Measurements from ENCODE around the gene SYT2. TPM values are rescaled to one million over a fixed set of nuclear protein-coding genes. Genes with fewer than 3 reads are reported as not detected.
"Not testable (repeated sequence)": the region's sequence is repeated elsewhere in the genome, so short reads cannot be mapped to it uniquely, and the experiment has no call there.

The SYT2 gene
- polyA plus RNA-seq, 2 donors = 0.01 to 0.04 TPM

DNA sequence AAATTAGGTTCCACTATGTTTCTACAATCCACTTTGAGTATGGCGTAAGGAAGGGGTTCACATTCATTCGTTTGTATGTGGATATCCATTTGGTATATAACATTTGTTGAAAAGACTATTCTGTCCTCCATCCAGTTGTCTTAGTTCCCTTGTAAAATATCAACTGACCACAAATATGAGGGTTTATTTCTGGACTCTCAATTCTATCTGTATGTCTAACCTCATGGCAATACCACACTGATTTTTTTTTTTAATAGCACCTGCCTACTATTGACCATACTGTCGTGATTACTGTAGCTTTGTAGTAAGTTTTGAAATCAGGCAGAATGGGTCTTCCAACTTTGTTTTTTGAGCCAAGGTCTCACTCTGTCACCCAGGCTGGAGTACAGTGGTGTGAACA lies 98.2 kb downstream of the SYT2 start:
- WGBS, 2 donors = 93 to 96% methylated on average over 3 of the region's 3 CpGs
- H3K27ac ChIP-seq (ENCODE audit: low read depth in 2 of 2, low read length in 1 of 2); H3K4me3 ChIP-seq (ENCODE audit: low read depth in 1 of 2, low read length in 2 of 2); H3K36me3 ChIP-seq (ENCODE audit: control insufficient read depth in 2 of 2, insufficient read depth in 2 of 2, low read length in 1 of 2); H3K27me3 ChIP-seq (ENCODE audit: control insufficient read depth in 1 of 2, insufficient read depth in 2 of 2, low read length in 2 of 2); H3K9me3 ChIP-seq (ENCODE audit: control insufficient read depth in 2 of 2, insufficient read depth in 1 of 2, low read depth in 1 of 2, low read length in 1 of 2); H3K4me1 ChIP-seq (ENCODE audit: control insufficient read depth in 2 of 2, insufficient read depth in 2 of 2, low read length in 1 of 2): not testable (repeated sequence)

GRCh38 chr1:202605515-202605914 lies 104.7 kb downstream of the SYT2 start:
- H3K36me3 ChIP-seq (ENCODE audit: control insufficient read depth in 2 of 2, insufficient read depth in 2 of 2, low read length in 1 of 2) = no peaks in the 10 kb centered on the region
- H3K27ac ChIP-seq (ENCODE audit: low read depth in 2 of 2, low read length in 1 of 2) = no peak overlapping the region
- H3K4me3 ChIP-seq (ENCODE audit: low read depth in 1 of 2, low read length in 2 of 2) = no peak overlapping the region
- no peaks in the 10 kb centered on the region for H3K9me3 ChIP-seq (ENCODE audit: control insufficient read depth in 2 of 2, insufficient read depth in 1 of 2, low read depth in 1 of 2, low read length in 1 of 2)
- H3K4me1 ChIP-seq (ENCODE audit: control insufficient read depth in 2 of 2, insufficient read depth in 2 of 2, low read length in 1 of 2) = no peaks in the 10 kb centered on the region
- WGBS, 2 donors = 83 to 84% methylated on average over 5 of the region's 5 CpGs
- H3K27me3 ChIP-seq (ENCODE audit: control insufficient read depth in 1 of 2, insufficient read depth in 2 of 2, low read length in 2 of 2) = no peaks in the 10 kb centered on the region

- Histone ChIP-seq H3K9me3 (ENCODE audit: control insufficient read depth in 2 of 2, insufficient read depth in 1 of 2, low read depth in 1 of 2, low read length in 1 of 2) (no peaks in the 10 kb centered on the region), H3K27me3 (ENCODE audit: control insufficient read depth in 1 of 2, insufficient read depth in 2 of 2, low read length in 2 of 2) (no peaks in the 10 kb centered on the region), H3K36me3 (ENCODE audit: control insufficient read depth in 2 of 2, insufficient read depth in 2 of 2, low read length in 1 of 2) (no peaks in the 10 kb centered on the region), H3K27ac (ENCODE audit: low read depth in 2 of 2, low read length in 1 of 2) (no peak overlapping the region), H3K4me1 (ENCODE audit: control insufficient read depth in 2 of 2, insufficient read depth in 2 of 2, low read length in 1 of 2) (no peaks in the 10 kb centered on the region), H3K4me3 (ENCODE audit: low read depth in 1 of 2, low read length in 2 of 2) (no peak overlapping the region)
- WGBS, 2 donors = 84 to 91% methylated on average over 2 of the region's 2 CpGs
Observed at GRCh38 chr1:202603435-202603834, 106.8 kb downstream of the SYT2 start.

- Histone ChIP-seq H3K4me3 (ENCODE audit: low read depth in 1 of 2, low read length in 2 of 2) (no peak overlapping the region), H3K27ac (ENCODE audit: low read depth in 2 of 2, low read length in 1 of 2) (no peak overlapping the region), H3K36me3 (ENCODE audit: control insufficient read depth in 2 of 2, insufficient read depth in 2 of 2, low read length in 1 of 2) (no peaks in the 10 kb centered on the region), H3K4me1 (ENCODE audit: control insufficient read depth in 2 of 2, insufficient read depth in 2 of 2, low read length in 1 of 2) (no peaks in the 10 kb centered on the region), H3K9me3 (ENCODE audit: control insufficient read depth in 2 of 2, insufficient read depth in 1 of 2, low read depth in 1 of 2, low read length in 1 of 2) (no peaks in the 10 kb centered on the region), H3K27me3 (ENCODE audit: control insufficient read depth in 1 of 2, insufficient read depth in 2 of 2, low read length in 2 of 2) (no peaks in the 10 kb centered on the region)
- WGBS, 2 donors = 77 to 83% methylated on average over 10 of the region's 10 CpGs
Observed at GRCh38 chr1:202600432-202601041, 109.7 kb downstream of the SYT2 start.

DNA sequence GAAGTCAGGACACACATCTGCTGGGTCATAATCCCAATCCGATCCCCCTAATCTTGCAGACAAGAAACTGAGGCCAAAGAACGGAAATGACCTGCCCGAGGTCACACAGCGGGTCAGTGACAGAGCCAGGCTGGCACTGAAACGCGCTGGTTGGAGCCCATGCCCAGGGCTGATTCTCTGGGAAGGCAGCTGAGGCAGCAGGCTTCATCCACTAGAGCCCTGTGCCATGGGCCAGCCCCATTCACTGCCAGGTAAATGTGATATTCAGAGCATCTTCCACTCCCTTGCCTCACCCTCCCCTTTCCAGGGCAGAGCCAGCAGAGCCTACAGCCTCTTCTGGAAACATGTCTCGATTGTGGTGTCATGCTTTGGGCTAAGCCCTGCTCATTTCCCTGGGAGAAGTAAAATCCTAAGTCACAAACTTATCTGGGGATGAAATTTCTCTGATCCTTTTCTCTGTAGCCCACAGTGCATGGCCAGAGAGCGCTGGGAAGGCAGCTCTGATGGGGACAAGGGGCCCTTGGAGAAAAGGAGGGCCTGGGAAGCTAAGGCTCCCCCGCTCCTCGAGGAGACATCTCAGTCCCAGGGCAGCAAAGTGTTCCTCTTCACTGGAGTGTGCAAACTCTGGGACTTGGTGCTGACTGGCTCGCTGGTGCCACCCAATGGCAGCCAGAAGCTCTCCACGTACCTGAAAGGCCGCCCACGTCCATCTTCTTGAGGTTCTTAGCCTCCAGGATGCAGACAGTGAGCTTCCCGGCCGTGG lies 110.4 kb downstream of the SYT2 start:
- Histone ChIP-seq H3K36me3 (ENCODE audit: control insufficient read depth in 2 of 2, insufficient read depth in 2 of 2, low read length in 1 of 2) (no peaks in the 10 kb centered on the region), H3K4me1 (ENCODE audit: control insufficient read depth in 2 of 2, insufficient read depth in 2 of 2, low read length in 1 of 2) (peaks cover 0 to under 1% of the 10 kb centered on the region in 2 donors), H3K27ac (ENCODE audit: low read depth in 2 of 2, low read length in 1 of 2) (peak overlapping the region in 1 of 2 donors; percentile 47), H3K4me3 (ENCODE audit: low read depth in 1 of 2, low read length in 2 of 2) (no peak overlapping the region), H3K9me3 (ENCODE audit: control insufficient read depth in 2 of 2, insufficient read depth in 1 of 2, low read depth in 1 of 2, low read length in 1 of 2) (no peaks in the 10 kb centered on the region), H3K27me3 (ENCODE audit: control insufficient read depth in 1 of 2, insufficient read depth in 2 of 2, low read length in 2 of 2) (no peaks in the 10 kb centered on the region)
- 43 to 49% methylated on average over 16 of the region's 16 CpGs for WGBS, 2 donors

DNA sequence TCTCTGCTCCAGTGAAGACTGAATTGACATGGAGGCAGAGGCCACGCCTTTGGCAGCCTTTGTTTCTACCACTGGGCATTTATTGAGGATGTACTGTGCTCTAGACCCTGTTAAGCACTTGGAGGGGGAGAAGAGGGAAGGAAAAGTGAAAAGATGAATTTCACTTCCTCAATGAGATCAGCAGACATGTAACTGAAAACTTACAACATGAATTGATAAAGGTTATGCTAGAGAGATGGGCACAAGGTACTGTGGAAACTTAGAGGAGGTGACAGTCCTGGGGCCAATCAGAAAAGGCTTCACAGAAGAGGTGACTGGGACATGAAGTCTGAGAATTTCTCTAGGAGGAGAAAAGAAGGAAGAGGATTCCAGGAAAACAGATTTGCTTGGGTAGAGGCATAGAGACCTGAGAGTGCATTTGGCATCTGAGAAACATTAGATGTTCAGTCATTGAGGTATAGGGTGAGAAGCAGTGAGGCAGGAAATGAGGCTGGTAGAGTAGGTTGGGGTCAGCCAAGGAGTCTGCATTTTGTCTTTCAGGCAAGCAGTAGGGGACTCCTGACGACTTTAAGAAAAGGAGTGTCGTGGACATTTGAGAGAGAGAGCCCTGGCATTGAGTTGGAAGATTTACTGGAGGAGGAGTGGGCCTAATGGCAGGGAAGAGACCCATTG lies 113.0 kb downstream of the SYT2 start:
- Histone ChIP-seq H3K4me1 (ENCODE audit: control insufficient read depth in 2 of 2, insufficient read depth in 2 of 2, low read length in 1 of 2) (peaks cover 2 to 7% of the 10 kb centered on the region in 2 donors), H3K27ac (ENCODE audit: low read depth in 2 of 2, low read length in 1 of 2) (no peak overlapping the region), H3K27me3 (ENCODE audit: control insufficient read depth in 1 of 2, insufficient read depth in 2 of 2, low read length in 2 of 2) (no peaks in the 10 kb centered on the region), H3K36me3 (ENCODE audit: control insufficient read depth in 2 of 2, insufficient read depth in 2 of 2, low read length in 1 of 2) (no peaks in the 10 kb centered on the region), H3K4me3 (ENCODE audit: low read depth in 1 of 2, low read length in 2 of 2) (no peak overlapping the region), H3K9me3 (ENCODE audit: control insufficient read depth in 2 of 2, insufficient read depth in 1 of 2, low read depth in 1 of 2, low read length in 1 of 2) (no peaks in the 10 kb centered on the region)
- WGBS, 2 donors = 94 to 96% methylated on average over 3 of the region's 3 CpGs

DNA sequence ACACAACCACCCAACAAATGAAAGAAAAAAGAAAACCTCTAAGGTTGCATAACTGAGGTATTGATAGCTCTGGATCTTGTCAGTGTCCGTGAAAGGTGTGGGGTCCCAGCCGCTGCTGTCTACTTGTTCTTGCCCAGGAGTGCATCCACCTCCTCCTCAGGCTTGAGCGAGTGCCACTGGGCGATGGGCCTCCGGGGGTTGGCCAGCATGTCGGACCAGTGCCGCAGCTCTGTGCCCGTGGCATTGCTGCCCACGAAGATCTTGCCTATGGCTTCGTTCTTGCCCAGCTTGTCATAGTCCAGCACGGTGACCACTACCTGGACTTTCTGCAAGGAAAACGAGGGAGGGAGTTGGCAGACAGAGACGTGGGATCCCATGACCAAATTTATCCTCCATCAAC lies 113.6 kb downstream of the SYT2 start:
- peaks cover 0 to 2% of the 10 kb centered on the region in 2 donors for H3K36me3 ChIP-seq (ENCODE audit: control insufficient read depth in 2 of 2, insufficient read depth in 2 of 2, low read length in 1 of 2)
- H3K9me3 ChIP-seq (ENCODE audit: control insufficient read depth in 2 of 2, insufficient read depth in 1 of 2, low read depth in 1 of 2, low read length in 1 of 2) = no peaks in the 10 kb centered on the region
- no peak overlapping the region for H3K4me3 ChIP-seq (ENCODE audit: low read depth in 1 of 2, low read length in 2 of 2)
- no peaks in the 10 kb centered on the region for H3K27me3 ChIP-seq (ENCODE audit: control insufficient read depth in 1 of 2, insufficient read depth in 2 of 2, low read length in 2 of 2)
- peaks cover 6 to 9% of the 10 kb centered on the region in 2 donors for H3K4me1 ChIP-seq (ENCODE audit: control insufficient read depth in 2 of 2, insufficient read depth in 2 of 2, low read length in 1 of 2)
- WGBS, 2 donors = 88 to 96% methylated on average over 13 of the region's 13 CpGs
- no peak overlapping the region for H3K27ac ChIP-seq (ENCODE audit: low read depth in 2 of 2, low read length in 1 of 2)

GRCh38 chr1:202593845-202594244 lies 116.4 kb downstream of the SYT2 start:
- Histone ChIP-seq H3K4me3 (ENCODE audit: low read depth in 1 of 2, low read length in 2 of 2) (no peak overlapping the region), H3K27me3 (ENCODE audit: control insufficient read depth in 1 of 2, insufficient read depth in 2 of 2, low read length in 2 of 2) (no peaks in the 10 kb centered on the region), H3K36me3 (ENCODE audit: control insufficient read depth in 2 of 2, insufficient read depth in 2 of 2, low read length in 1 of 2) (peaks cover 0 to 3% of the 10 kb centered on the region in 2 donors), H3K27ac (ENCODE audit: low read depth in 2 of 2, low read length in 1 of 2) (peak overlapping the region in 1 of 2 donors; percentile 15), H3K4me1 (ENCODE audit: control insufficient read depth in 2 of 2, insufficient read depth in 2 of 2, low read length in 1 of 2) (peaks cover 12 to 21% of the 10 kb centered on the region in 2 donors), H3K9me3 (ENCODE audit: control insufficient read depth in 2 of 2, insufficient read depth in 1 of 2, low read depth in 1 of 2, low read length in 1 of 2) (no peaks in the 10 kb centered on the region)
- 41 to 53% methylated on average over 4 of the region's 4 CpGs for WGBS, 2 donors

DNA sequence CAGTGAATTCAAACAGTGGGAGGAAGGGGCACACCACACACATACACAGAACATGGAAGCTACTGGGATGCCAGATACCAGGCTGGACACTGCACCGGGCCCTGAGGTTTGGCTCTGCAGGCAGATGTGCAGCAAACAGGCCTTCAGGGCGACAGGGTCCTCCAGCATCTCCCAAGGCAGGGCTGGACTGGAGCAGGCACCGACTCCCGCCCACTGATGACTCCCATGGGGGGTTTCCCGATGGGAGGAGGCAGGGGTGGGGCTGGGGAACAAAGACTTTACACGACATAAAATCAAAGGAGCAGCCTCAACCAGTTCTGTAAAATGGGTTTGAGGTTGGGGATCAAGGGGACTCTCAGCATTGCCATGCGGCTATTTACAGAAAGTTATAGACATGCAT lies 118.1 kb downstream of the SYT2 start:
- 75 to 78% methylated on average over 7 of the region's 7 CpGs for WGBS, 2 donors
- peaks cover 12 to 21% of the 10 kb centered on the region in 2 donors for H3K4me1 ChIP-seq (ENCODE audit: control insufficient read depth in 2 of 2, insufficient read depth in 2 of 2, low read length in 1 of 2)
- no peak overlapping the region for H3K27ac ChIP-seq (ENCODE audit: low read depth in 2 of 2, low read length in 1 of 2)
- no peaks in the 10 kb centered on the region for H3K9me3 ChIP-seq (ENCODE audit: control insufficient read depth in 2 of 2, insufficient read depth in 1 of 2, low read depth in 1 of 2, low read length in 1 of 2)
- no peaks in the 10 kb centered on the region for H3K27me3 ChIP-seq (ENCODE audit: control insufficient read depth in 1 of 2, insufficient read depth in 2 of 2, low read length in 2 of 2)
- peaks cover 0 to 3% of the 10 kb centered on the region in 2 donors for H3K36me3 ChIP-seq (ENCODE audit: control insufficient read depth in 2 of 2, insufficient read depth in 2 of 2, low read length in 1 of 2)
- no peak overlapping the region for H3K4me3 ChIP-seq (ENCODE audit: low read depth in 1 of 2, low read length in 2 of 2)
